OCI-LY1 (cell line): Measurements from ENCODE around the gene AGPS.

Source experiments
- CTCF ChIP-seq: fragments of 200-600 bp; sonication (generic), shearing (Covaris generic); IDR thresholded peaks from 2 replicates; pipeline ENCODE4 v1.5.1; 2017; ENCODE audit warnings: mild to moderate bottlenecking, antibody characterized with exemption, low read length, moderate library complexity, mixed read lengths
- EZH2 ChIP-seq: fragments of 200-600 bp; sonication (generic), shearing (Covaris generic); IDR thresholded peaks from 2 replicates; pipeline ENCODE4 v1.8.0; 2017; ENCODE audit warnings: borderline replicate concordance, mixed run types, mild to moderate bottlenecking, antibody characterized with exemption, low read length, moderate library complexity, mixed read lengths

GRCh38 chr2:177496921-177497320, 104.3 kb downstream of the AGPS start:
- TF ChIP-seq CTCF: no peak
- no peak for TF ChIP-seq EZH2
